HG02973 (cell line): ENCODE data around the gene ANKS1B.
"Not testable (repeated sequence)": the region's sequence is repeated elsewhere in the genome, so short reads cannot be mapped to it uniquely, and the experiment has no call there.

ENCODE experiments used
- ATAC-seq: cut with Tn5 transposase; IDR thresholded peaks from one replicate; pipeline ENCODE4 v1.9.1; 2021; ENCODE audit warnings: moderate library complexity; ENCODE audit not compliant: unreplicated experiment

The ANKS1B gene

GRCh38 chr12:99389751-99390150, 595.0 kb downstream of the ANKS1B start:
- no peak for ATAC-seq

DNA sequence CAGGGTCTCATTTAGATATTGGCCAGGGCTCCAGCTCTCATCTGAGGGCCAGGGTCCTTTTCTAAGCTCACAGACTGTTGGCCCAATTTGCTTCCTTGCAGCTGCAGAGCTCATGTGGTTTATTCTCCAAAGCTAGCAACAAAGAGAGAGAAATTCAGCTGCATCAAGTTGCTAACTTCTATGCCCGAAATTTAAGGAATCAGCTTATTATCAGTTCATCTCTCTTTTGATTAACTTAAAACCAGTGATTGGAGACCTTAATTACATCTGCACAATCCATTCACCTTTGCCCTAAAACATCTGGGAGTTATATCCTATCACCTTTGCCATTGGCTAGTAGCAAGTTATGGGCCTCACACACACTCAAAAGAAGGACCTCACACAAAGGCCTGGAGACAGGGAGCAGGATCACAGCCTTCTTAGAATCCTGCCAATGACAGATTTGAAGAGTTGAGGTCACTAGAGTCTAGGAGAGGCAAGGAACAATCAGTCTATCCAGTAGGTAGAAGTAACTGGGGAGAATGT, 596.0 kb downstream of the ANKS1B start:
- no peak for ATAC-seq

- no peak for ATAC-seq
These were observed 597.1 kb downstream of the ANKS1B start for GRCh38 chr12:99387661-99388060.

DNA sequence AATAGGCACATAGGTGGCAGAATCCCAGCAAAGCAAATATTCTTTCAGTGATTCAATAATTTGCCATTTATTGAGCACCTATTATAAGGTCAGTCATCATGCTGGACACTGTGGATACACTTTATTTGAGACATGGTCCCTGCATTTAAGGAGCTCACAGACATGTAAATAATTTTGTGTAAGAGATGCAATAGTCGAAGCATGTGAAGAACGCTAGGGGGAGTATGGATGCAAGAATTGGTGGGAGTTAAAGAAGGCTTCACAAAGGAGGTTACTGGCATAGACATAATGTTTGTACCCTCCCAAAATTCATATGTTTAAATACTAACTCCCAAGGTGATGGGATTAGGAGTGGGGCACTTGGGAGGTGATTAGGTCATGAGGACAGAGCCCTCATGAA, 597.8 kb downstream of the ANKS1B start:
- ATAC-seq: peak; percentile 42

GRCh38 chr12:99383258-99383657, 601.5 kb downstream of the ANKS1B start:
- ATAC-seq: no peak

DNA sequence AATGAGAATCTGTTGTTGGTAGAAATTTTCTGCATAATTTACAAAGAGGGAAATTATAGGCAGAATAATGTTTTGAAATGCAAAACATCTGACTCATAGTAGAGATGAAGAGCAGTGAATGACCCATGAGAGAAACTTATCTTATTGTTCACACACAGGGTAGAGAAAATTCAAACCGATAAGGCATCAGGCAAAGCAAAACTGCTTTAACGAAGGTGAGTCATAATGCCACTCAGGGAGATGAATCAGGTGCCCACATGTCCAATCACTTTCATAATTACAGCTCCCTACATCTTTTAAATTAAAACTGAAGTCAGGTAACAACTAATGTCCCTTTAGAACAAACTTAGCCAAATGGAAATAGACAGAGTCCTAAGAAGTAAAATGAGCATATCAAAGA, 602.7 kb downstream of the ANKS1B start:
- peak; percentile 94 for ATAC-seq

DNA sequence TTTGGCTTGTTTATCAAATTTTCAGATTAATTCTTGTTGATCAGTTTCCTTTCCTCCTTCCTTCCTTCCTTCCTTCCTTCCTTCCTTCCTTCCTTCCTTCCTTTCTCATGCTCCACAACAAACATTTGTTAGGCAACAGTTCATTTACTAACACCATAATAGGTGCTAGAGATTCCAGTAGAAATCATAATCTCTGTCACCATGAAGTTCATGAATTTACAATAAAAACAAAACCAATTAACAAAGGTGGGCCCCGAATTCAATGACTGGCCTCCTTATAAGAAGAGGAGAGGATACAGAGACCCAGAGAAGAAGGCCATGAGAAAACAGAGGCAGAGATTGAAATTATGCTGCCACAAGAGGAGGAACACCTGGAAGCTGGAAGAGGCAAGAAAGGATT, 604.0 kb downstream of the ANKS1B start:
- no peak for ATAC-seq

GRCh38 chr12:99374023-99374422, 610.7 kb downstream of the ANKS1B start:
- ATAC-seq: no peak

- no peak for ATAC-seq
These were observed 612.3 kb downstream of the ANKS1B start for GRCh38 chr12:99372257-99372920.

DNA sequence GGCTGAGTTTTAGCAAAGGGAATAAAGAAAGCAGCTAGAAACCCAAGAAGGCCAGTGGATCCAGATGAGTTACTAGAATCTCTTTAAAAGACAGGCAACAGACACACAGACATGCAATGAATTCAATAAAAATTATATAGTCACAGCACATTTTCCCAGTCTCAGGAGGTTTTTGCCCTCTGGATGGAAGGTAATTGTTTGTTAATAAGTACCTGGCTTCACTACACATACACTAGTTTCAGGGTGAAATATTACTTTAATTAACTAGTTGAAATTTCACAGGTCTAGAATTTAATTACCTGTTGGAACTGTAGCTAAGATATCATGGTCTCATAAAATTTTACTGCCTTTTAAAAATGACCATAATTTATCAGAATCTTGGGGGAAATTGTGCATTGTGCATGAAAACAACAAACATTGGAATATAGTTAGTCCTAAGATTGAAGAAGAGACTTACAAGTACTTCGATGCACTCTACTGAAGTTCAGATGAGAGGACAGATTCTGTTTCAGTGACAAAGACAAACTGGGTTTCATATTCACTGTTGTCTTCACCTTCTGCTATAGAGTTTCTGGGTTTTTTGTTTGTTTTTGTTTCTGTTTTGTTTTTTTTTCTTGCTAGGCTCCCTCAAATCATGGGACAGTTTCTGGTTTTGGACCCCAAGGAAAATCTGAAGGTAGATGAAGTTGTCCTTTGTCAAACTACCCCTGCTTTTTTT, 614.2 kb downstream of the ANKS1B start:
- ATAC-seq: no peak

- no peak for ATAC-seq
These were observed 617.6 kb downstream of the ANKS1B start for GRCh38 chr12:99367181-99367580.

DNA sequence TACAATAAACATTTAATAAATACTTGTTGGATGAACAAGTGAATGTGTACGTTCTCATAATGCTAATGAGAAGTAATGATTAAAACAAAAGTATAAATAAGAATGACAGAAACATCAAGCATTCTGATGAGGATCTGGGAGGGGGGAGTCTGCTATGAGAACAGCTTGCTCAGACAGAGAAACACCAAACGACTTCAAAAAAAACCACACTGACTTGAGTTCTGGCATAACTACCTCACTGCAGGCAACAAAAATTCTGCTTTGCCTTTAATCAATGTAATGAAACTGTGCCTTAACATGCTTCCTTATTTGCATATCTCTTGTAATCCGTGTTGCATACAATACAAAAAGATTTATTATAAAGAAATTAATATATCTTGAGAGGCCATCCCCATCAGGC, 632.5 kb downstream of the ANKS1B start:
- ATAC-seq: no peak

DNA sequence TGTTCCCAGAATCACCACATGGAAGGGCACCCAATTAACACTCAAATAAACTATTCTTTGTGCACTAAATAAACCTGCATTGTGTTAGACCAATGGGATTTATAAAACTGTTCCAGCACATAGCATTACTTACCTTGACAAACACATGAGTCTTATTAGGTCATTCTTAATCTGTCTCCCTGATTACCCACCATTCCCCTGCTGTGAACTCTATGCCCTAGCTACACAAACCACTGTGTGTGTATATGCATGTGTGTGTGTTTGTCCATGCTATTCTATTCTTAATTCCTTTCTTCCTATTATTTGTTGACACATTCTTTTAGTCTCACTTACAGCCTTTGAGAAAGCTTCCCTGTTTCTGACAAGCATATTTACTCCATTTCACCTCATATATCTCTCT, 640.8 kb downstream of the ANKS1B start:
- ATAC-seq: no peak

- no peak for ATAC-seq
These were observed 645.1 kb downstream of the ANKS1B start for GRCh38 chr12:99339663-99340062.

- no peak for ATAC-seq
These were observed 650.3 kb downstream of the ANKS1B start for GRCh38 chr12:99334285-99335056.

DNA sequence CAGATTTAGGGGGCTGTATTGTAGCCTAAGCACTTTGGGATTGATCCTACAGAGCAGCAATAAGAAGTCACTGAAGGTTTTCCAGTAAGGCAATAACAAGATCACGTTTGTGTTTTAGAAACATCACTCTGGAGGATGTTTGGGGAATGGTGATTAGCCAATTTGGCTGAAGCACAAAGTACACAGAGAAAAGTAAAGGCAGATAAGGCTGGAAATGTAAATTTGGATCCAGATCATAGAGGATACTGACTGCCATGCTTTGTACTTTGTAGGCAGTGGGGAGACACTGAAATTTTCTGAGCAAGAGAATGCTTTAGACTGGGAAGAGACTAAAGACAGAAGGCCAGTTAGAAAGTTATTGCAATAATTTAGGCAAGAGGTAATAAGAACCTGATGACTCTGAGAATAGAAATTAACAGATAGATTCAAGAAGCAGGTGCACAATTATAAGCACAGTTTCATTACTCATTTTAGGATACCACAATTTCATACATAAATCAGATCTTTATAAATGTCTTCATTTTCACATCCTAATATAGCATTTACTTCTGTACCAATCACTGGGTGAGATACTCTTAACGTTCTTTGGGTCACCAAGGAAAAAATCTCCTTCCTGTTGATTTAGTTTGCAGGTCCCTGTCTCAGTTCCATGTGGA, 651.7 kb downstream of the ANKS1B start:
- no peak for ATAC-seq

GRCh38 chr12:99330216-99330615, 654.5 kb downstream of the ANKS1B start:
- no peak for ATAC-seq

DNA sequence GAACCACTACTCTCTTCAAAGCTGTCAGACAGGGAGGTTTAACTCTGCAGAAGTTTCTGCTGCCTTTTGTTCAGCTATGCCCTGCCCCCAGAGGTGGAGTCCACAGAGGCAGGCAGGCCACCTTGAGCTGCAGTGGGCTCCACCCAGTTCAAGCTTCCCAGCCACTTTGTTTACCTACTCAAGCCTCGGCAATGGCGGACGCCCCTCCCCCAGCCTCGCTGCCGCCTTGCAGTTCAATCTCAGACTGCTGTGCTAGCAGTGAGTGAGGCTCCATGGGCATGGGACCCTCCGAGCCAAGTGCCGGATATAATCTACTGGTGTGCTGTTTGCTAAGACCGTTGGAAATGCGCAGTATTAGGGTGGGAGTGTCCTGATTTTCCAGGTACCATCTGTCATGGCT, 663.5 kb downstream of the ANKS1B start:
- not testable (repeated sequence) for ATAC-seq

GRCh38 chr12:99311373-99311772, 673.4 kb downstream of the ANKS1B start:
- no peak for ATAC-seq

DNA sequence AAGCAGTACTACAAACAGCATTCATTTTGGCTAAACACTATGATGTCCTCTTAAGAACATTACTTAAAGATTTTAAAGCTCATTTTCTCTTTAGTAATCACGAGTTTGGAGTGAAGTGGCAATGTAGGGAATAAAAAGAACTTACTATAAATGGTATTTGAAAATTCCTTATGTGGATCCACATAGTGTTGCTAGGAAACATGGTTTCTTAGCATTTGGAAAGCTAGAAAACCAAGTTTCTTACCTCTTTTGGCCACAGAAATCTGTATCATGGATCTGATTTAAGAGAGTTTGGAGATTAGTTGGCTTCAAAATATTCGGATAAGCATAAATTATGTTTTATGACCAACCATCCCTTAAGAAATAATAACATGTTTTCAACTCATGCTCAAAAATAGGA, 674.9 kb downstream of the ANKS1B start:
- ATAC-seq: no peak

DNA sequence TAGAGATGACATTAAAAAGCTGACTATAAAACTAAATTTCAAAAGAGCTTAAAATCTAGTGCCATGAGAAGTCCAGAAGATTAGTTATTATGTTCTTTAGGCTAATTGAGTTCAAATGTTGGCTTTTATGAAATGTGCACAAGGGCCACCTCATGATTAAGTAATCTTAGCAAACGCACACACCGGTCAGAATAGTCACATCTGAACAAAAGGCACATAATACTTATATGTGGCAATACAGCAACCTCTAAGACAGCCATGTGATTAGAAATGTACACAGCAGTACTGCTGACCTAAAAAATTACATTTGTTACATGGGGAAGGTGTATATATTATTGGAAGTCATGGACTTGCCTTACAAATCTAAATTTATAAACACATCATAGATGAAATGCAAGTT, 681.9 kb downstream of the ANKS1B start:
- ATAC-seq: no peak
